GM21390 (cell line): ENCODE data around the gene NOS1AP.
A peak's percentile ranks its signal among the peaks of the same experiment; 100 is the strongest.
"Not testable (repeated sequence)": the region's sequence is repeated elsewhere in the genome, so short reads cannot be mapped to it uniquely, and the experiment has no call there.

ENCODE experiments used
- ATAC-seq: cut with Tn5 transposase; IDR thresholded peaks from one replicate; pipeline ENCODE4 v1.9.1; 2021; ENCODE audit not compliant: unreplicated experiment

Gene NOS1AP

DNA sequence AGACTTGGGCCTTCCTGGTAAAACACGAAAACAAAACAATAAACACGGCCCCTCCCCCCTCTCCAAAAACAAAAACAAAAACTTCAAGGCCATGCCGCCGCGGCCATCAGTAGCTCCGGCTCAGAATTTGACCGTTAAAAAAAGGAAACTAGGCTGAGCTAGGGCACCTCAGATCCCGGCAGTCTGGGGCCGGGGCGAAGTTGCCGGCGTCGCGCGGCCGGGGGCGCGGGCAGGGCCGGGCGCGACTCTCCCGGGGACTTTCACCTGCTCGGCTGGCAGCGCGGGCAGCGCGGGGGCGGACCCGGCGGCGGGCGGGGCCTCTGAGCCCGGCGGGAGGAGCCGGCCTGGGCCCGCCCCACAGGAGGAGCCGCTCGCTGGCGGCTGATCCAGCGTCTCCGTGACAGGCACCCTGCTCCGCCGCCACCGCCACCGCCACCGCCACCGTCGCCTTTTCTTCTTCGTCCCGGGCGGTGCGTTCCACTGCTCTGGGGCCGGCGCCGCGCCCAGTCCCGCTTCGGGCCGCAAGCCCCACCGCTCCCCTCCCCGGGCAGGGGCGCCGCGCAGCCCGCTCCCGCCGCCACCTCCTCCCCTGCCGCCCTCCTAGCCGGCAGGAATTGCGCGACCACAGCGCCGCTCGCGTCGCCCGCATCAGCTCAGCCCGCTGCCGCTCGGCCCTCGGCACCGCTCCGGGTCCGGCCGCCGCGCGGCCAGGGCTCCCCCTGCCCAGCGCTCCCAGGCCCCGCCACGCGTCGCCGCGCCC lies at the start of gene NOS1AP:
TSS of gene NOS1AP (plus strand) at position 358 of the 760 bp plus-strand sequence. CDS start 487 bp downstream, outside the sequence.
- ATAC-seq = peak; percentile 99

DNA sequence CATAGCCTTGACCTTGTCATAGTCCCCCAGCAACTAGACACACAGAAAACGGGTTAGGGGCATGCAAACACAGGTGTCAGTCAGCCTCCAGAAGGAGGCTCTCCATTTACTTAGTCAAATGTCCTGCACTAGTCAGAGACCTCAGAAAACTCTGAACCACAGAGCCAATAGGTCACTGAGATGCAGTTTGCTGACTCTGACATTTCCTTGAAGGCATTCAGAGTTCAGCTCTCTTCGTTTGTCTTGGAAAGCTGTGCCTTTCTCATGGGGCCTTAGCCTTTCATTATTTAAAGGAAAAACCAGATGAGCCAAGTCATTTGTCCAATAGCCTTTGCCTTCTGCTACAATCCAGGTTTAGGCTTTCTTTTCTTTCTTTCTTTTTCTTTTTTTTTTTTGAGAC lies 49.3 kb upstream of the NOS1AP start:
- ATAC-seq = no peak

DNA sequence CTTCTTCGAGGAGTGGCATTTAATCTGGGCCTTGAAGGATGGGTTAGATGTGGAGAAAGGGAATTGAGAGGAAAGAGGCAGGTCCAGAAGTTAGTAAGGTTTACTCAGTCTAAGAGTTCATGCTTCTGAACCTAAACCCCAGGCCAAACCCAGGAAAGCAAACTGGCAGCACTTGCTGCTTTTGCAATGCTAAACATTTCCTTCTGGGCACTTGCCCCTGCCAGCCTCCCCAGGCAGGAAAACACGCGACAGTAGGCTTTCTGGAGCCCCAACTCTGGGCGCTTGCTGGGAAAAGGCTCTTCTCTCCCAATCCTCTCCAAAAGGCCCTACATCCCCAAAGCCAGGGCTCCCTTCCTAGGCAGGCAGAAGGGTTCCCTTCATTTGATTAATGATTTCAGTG lies 48.4 kb upstream of the NOS1AP start:
- ATAC-seq = no peak

DNA sequence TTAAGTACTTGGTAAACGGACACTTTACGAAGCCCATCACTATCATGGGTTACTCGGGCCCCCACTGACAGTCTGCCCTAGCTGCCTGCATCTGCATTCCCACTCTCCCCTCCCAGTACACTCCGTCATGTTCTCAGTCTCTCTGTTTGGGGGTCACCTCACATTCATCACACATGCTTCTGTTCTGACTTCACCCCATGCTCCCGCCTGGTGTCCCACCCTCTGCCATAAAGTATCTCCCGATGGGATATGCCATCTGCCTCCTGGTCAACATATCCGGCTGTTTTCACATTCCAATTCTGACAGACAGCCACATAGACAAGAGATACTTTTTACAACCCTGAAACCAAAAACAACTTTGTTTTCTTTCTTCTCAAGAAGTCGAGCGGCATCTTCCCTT lies 46.9 kb upstream of the NOS1AP start:
- no peak for ATAC-seq

DNA sequence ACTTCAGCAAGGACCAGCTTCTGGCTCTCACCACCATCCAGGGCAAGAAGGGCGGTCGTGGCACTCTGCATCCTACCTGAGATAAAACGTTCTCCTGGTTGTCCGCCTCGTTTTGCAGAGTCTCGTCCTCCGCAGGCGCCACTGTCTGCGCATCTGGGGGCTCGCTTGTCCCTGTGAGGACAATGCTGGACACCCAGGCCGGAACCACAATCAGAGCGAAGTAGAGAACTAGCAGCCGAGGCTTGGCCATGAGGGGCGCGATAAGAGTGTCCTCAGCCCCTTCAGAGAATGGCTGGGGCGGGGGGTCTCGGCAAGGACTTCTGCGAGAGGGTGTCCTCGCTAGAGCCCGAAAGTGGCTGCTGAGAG lies 46.3 kb upstream of the NOS1AP start:
- no peak for ATAC-seq

DNA sequence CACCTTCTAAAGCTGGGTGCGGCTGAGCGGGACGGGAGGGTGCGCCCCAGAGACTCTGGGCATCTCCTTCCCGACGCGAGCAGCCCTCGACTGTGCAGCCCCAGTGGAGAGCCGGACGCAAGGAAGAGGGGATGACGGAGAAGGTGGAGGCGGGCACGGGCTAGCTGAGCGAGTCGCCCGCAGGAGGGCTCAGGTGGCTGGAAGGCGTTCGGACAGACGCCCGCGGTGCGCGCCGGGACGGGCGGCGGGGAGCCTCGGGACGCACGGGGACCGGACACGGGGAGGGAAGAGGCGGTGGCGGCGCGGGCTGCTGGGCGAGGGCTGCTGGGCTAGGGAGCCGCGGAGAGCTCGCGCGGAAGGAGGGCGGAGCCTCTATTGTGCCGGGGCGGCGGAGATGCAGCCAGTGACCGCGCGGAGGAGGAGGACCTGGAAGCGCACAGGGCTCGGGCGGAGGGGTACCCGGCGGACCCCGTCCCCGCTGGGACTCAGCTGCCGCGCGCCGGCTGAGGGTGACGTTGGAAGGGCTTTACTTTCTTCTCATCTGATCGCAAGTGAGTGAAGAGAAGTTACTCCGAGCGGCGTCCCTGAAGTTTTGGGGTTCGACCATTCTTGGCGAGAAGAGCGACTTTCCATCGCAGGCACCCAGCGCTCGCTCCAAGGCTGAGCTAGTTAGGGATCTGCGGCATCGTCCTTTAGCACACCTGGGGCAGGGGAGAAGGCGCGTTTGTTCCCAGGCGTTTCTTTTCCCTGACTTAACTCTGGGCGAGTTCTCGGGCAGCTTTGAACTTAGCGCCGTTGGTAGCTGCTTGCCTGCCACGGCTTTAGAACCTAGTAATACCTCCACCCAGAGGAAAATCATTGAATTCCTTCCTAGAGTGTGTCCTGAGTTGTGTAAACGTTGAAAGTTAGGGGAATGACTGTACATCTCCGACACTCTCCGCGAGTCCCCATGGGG lies 45.7 kb upstream of the NOS1AP start, which contains the start of gene OLFML2B:
TSS of gene OLFML2B (minus strand) at position 323 of the 955 bp plus-strand sequence. CDS start 439 bp downstream, outside the sequence.
- ATAC-seq = no peak

DNA sequence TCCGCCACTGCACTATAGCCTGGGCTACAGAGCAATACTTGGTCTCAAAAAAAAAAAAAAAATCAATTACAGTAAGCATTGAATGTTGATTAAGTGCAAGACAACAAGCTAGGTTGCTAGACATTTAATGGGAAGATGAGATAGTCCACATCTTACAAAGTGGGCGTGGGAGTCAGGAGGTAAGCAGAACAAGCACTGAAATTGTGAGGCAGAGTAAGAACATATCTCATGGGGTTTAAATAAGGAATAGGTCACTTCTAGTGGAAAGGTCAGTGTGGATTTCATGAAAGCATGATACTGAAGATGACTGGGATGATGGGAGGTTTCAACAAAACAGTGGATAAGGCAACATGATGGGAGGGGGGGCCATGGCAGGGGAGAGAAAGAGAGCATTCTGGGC lies 44.0 kb upstream of the NOS1AP start:
- ATAC-seq = no peak

DNA sequence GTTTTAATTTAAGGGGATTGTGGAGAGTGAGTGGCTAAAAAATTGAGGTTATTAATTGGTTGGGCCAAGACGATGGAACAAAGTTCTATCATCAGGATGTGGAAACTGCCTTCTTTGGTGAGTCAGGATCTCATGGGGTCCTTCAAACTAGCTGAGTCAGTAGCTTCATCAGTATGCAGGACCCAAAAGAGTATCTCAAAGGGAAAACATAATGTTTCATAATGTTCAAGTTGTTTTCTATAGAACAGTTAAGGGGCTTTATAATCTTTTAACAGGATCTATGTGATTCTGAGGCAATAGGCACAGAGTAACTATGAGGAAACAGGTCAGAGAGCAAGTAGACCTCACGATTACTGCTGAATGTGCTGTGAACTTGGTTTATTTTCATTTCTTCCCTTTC lies 42.6 kb upstream of the NOS1AP start:
- ATAC-seq = no peak

DNA sequence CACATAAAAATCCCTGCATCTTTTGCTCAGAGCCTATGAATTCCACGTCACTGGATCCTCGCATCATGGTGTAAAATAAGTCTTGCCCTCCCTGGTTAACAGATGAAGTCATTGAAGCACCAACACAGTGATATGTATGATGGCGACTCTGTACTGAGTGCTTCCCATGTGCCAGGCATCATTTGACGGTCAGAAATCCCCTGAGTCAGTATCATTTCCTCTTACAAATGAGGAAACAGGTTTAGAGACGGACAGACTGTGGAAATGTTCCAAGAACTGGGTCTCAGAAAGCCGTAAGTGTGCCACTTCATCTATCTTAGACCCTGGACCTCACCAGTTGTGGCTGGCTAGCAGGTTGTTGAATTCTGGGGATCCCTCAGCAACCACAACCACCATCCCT lies 40.8 kb upstream of the NOS1AP start:
- ATAC-seq = no peak

DNA sequence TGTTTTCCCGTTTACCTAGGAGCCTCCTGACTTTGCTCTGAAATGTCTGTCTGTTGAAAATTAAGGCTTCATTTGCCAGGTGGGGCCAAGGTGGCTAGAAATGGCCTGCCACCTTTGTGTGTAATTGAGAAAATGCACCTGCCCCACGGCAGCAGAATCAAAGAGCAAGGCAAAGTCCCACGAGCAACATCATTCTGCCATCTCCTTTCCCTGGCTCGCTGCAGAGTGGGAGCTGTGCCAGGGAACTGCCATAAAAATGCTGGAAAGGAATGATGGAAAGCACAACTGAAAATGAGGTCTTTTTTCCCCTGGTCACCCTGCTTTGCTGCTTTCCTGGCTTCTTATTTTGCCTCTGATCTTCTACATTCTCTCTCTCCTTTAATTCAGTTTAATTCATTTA lies 40.3 kb upstream of the NOS1AP start:
- ATAC-seq = no peak

DNA sequence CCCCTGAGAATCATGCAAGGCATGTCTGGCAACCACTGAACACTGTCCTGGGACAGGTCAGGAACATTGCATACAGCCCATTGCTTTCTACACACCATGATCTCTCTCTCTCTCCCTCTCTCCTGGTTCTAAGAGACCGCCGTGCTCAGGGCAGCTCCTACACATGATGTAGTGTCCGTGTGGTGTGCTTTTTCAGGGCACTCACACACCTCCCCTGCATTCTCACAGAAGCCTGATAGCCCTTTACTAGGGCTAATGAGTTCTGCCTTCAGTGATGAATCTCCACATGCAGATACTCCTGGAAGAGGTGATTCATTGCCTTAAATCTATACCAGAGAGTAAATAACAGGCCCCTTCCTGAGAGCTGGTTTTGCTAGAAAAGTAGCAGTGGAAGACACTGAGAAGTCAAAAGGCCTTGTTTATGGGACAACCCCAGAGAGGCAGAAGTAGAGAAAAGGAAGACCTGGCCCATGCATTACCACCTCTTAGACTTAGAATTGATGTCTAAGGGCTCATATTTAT lies 38.7 kb upstream of the NOS1AP start:
- no peak for ATAC-seq

DNA sequence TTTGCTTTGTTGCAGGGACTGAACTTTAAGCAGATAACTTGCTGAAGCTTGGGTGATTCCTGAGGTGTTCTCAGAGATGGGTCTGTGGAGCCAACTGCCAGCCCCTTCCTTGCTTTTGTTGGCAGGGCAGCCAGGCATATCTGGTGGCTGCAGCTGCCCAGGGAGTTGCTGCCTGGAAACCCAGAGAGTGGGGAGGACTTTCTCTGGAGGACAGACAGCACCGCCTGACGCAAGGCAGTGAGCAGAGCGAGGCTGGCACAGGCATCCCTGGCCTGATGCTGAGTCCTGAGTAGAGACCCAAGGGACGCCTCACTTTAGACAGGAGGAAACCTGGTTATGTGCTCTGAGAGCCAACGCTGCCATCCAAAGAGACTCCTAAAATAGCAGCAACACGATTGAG lies 36.1 kb upstream of the NOS1AP start:
- ATAC-seq = no peak

DNA sequence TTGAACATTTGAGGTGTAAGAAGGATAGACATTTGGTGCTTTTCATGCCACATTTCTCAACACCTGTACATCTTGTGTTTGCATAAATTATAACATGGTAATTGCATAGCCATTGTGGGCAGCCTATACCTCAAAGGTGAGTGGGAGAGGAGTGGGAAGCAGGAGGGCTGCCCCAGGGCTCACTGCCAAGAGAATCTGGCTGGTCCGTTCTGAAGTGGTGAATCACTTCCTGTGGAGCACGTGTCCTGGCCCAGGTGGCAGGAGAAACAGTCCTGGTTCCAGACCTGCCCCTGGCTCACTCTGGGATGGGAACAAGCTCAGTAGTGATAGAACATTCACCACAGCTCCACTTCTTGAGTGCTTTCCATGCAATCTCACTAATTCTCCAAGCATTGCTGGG lies 34.2 kb upstream of the NOS1AP start:
- no peak for ATAC-seq

DNA sequence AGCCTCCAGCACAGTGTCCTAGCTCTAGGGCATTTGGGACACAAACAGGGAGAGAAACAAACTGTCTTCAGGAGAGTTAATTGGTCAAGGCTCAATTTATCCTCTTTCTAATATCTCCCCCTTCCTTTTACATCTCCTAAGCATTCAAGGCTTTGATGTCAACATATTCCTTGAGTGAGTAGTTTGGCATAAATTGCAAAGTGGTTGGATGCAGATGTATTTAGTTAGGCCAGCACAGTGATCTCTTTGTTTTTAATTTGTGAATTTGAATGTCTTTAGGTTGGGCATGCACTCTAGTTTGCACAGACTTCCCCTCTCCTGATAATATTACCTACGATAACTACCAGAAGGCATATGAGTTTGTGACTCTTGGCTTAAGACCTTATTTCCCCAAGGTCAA lies 33.3 kb upstream of the NOS1AP start:
- ATAC-seq = no peak

DNA sequence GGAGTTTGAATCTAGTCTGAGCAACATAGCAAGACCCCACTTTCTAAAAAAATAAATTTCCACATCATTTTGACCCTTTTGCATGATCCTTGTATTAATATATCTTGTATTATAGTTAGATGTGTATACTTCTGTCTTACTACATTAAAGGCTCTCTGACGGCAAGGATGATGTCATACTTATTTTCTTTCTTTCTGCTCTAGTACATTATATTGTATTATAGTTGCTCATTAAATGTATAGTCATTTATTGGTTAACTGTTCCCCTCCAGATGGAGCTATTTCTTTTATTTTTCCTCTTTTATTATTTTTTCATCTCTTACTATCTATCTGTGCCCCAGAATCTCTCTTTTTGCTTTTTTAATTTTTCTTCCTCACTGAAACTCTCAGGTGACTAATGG lies 30.9 kb upstream of the NOS1AP start:
- no peak for ATAC-seq

DNA sequence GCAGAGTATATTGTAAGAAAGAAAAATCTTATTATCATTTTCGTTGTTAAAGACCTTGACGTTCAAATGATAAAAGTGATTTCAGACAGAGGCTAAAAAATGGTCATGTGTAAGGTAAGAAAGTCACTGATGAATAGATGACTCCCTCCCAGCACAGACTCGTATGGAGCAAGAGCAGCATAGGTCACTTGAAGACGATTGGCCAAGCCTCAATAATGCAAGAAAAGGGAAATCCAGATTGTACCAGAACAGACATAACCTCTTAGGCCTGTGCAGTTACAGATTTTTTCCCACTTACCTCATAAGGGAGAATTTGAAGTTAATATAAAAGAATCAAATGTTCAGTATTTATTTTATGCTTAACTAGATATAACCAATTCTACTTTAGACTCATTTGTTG lies 29.5 kb upstream of the NOS1AP start:
- ATAC-seq = no peak

DNA sequence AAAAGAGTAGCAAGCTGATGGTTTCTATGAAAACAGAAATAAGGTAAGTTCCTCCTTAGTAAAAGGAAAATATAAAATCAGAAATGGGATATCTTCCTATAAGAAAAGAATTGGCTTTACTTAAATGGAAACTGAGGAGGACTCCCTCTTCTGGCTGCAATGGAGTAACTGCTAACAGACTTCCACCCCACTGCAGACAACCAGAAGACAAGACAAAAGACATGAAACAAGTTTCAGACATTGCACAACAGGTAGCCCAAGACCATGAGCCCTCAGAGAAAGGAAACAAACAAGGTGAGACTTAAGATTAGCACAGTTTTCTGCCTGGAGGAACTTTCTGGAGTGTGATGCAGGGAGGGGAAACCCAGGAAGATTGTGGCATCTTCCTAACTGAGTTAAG lies 28.8 kb upstream of the NOS1AP start:
- ATAC-seq = no peak

DNA sequence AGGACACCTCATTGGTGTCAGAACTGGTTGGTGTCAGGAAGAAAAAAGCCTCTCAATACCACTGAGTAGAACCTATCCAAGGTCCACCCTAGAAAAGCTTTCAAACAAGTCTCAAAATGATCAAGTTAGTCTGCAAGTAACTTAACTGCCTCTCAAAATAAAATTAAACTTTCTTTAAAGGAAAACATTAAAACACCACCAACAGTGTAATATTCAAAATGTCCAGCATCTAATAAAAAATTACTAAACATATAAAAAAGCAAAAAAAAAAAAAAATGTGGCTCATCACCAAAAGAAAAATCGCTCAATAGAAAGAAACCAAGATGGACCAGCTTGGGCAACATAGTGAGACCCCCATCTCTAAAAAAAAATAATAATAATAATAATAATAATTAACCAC lies 27.1 kb upstream of the NOS1AP start:
- no peak for ATAC-seq

DNA sequence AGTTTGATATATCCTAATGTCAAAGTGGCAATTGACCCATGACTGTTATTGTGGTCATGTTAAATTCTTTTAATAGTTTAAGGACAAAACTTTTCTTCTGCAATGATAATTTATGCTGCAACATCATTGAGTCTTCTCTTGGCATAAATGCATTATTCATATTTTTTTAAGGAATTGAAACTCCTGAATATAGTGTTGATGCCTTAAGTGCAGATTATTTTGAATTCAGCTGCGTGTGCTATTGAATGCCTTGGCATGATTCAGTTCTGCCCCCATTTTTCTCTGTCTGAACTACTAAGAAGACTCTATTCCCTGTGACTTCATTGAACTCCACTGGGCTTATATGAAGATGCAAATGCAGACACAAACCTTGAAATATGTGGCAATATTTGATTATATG lies 22.6 kb upstream of the NOS1AP start:
- no peak for ATAC-seq

DNA sequence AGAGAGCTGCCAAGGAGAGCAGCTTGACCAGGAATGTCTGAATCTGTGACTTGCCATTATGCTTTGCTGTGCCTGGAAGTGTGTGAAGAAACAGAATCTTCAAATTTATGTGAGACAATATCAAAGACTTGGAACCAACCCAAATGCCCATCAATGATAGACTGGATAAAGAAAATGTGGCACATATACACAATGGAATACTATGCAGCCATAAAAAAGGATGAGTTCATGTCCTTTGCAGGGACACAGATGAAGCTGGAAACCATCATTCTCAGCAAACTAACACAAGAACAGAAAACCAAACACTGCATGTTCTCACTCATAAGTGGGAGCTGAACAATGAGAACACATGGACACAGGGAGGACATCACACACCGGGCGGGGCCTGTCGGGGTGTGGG lies 15.5 kb upstream of the NOS1AP start:
- not testable (repeated sequence) for ATAC-seq

DNA sequence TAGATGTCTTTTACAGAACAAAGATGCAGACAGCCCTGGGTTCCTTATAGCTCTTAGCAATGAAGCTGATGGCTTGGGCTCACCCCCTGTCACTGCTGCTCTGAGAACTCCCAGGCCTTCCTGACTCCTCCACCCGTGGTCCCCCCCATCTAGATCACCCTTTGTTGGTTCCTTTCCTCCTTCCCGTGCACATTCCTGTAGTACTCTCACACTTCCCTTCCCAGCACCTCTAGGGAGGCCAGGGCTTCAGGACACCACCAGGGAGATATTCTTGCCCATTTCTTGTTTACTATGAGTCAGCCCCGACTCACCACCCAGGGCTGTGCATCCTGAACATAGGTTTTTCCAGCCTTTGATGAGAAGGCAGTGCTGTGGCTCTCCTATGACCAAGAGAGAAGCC lies 14.4 kb upstream of the NOS1AP start:
- no peak for ATAC-seq

DNA sequence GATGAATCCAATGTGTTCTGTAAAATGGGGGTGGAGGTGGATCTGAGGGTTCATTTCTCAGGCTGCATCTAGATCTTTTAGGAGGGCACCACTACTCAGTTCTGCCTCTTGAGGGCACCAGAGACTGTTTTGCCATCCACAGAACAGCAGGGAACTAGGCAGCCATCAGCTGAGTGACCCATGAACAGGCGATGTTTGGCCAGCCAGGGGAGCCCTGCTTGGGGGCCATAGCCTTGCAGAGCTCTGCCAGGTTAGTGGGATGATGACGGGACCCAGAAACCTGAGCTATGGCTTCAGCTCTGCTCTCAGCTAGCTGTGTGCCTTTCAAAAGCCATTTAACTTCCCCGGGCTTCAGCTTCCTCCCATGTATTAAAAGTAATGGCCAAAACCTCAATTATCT lies 13.4 kb upstream of the NOS1AP start:
- ATAC-seq = no peak
